Tibial nerve (tissue), 4 donors: ENCODE results near the gene HUNK. TPM values are rescaled to one million over a fixed set of nuclear protein-coding genes. Genes with fewer than 3 reads are reported as not detected.

ENCODE experiments used
- DNase-seq, 2 donors: peaks; one replicate each; pipeline ENCODE4 v3.0.0-alpha.2; 2019; ENCODE audit warnings: low spot score in 2 of 2
- H3K27ac ChIP-seq, 4 donors: fragments of 200-600 bp; sonication (generic) in 3 of 4; one replicate each; pipeline ENCODE4 v1.5.1; 2017 to 2019; ENCODE audit warnings: mild to moderate bottlenecking in 1 of 4
- H3K27me3 ChIP-seq, 2 donors: fragments of 200-600 bp; sonication (generic) in 1 of 2; one replicate each; pipeline versions ENCODE4 v1.5.1 to v1.6.0; 2017 to 2019
- H3K36me3 ChIP-seq, 3 donors: fragments of 200-600 bp; sonication (generic); one replicate each; pipeline ENCODE4 v1.5.1; 2018 to 2019
- H3K4me1 ChIP-seq, 4 donors: fragments of 200-600 bp; sonication (generic) in 3 of 4; one replicate each; pipeline ENCODE4 v1.5.1; 2017 to 2019
- H3K4me3 ChIP-seq, 4 donors: fragments of 200-600 bp; sonication (generic) in 3 of 4; one replicate each; pipeline ENCODE4 v1.5.1; 2017 to 2019; ENCODE audit warnings: mild to moderate bottlenecking in 1 of 4, moderate library complexity in 1 of 4
- H3K9me3 ChIP-seq, 4 donors: fragments of 200-600 bp; sonication (generic) in 3 of 4; one replicate each; pipeline ENCODE4 v1.5.1; 2017 to 2019
- EP300 ChIP-seq, 2 donors: sonication (generic); formaldehyde crosslinking; IDR thresholded peaks; one replicate each; pipeline ENCODE4 v1.6.1; 2017; ENCODE audit warnings: antibody characterized with exemption in 2 of 2, mild to moderate bottlenecking in 1 of 2
- POLR2A ChIP-seq, 2 donors: fragments of 450-650 bp; IDR thresholded peaks; one replicate each; pipeline ENCODE4 v1.6.1; 2017; ENCODE audit warnings: antibody characterized with exemption in 2 of 2, mild to moderate bottlenecking in 2 of 2, moderate library complexity in 2 of 2
- WGBS, 2 donors: methylation state at CpG; one replicate each; pipeline ENCODE4 v1.1.5; 2018; 5-methylcytosine and 5-hydroxymethylcytosine counted together
- total RNA-seq, 4 donors: library from RNA; depleted of rRNA; stranded (reverse); fragments of >200 nt; gene quantifications; one replicate each; pipeline ENCODE4 v1.1.0, GENCODE V29; 2016
- TF ChIP-seq, protein P1 (sequence below), 5 experiments: fragments of 200-600 bp in 3 of 5; fragments of 450-650 bp in 2 of 5; sonication (generic) in 3 of 5; IDR thresholded peaks; one replicate each; pipeline ENCODE4 v1.5.1; 2016 to 2019; ENCODE audit warnings: antibody characterized with exemption in 5 of 5, mild to moderate bottlenecking in 3 of 5, moderate library complexity in 2 of 5

Gene HUNK
- total RNA-seq, 4 donors from 2014 or later, result 0.20 to 0.30 (median 0.21) TPM; not detected in 1

DNA sequence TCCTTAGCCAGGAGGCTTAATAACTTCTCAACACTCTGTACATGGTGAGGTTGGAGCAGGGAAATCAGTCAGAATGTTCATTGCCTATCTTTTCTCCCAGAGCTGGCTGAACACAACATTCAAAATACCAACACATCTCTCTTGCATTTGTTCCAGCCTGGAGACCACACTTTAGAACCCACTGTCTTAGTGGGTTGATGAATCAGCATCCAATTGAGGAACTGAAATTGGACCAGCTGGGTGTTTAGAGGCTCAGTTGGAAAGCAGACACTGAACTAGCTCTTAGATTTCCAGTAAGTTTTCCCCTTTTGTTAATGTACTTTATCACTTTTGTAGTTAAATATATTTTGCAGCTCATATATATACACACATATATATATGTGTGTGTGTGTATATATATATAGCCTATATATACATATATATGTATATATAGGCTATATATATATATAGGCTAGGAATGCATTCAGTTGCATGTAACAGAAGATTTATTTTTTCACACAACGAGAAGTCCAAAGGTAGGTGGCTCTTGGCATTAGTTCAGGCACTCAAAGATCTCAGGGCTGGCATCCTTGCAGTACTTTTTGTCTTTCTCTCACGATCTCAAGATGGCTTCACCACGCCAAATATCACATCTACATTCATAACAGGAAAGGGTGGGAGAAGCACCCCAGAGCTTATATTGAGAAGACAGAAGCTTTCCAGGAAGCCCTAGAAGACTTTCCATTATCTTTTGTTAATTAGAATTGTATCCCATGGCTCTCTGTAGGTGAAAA, 35.0 kb upstream of the HUNK start:
- H3K9me3 ChIP-seq, result no peaks in the 10 kb centered on the region
- no peak for DNase-seq
- H3K27ac ChIP-seq, result no peak overlapping the region
- TF ChIP-seq, protein P1, sequence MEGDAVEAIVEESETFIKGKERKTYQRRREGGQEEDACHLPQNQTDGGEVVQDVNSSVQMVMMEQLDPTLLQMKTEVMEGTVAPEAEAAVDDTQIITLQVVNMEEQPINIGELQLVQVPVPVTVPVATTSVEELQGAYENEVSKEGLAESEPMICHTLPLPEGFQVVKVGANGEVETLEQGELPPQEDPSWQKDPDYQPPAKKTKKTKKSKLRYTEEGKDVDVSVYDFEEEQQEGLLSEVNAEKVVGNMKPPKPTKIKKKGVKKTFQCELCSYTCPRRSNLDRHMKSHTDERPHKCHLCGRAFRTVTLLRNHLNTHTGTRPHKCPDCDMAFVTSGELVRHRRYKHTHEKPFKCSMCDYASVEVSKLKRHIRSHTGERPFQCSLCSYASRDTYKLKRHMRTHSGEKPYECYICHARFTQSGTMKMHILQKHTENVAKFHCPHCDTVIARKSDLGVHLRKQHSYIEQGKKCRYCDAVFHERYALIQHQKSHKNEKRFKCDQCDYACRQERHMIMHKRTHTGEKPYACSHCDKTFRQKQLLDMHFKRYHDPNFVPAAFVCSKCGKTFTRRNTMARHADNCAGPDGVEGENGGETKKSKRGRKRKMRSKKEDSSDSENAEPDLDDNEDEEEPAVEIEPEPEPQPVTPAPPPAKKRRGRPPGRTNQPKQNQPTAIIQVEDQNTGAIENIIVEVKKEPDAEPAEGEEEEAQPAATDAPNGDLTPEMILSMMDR (IDR thresholded peaks at IDR 0.05), result no peak
- H3K36me3 ChIP-seq, result no peaks in the 10 kb centered on the region
- no peak overlapping the region for H3K4me3 ChIP-seq
- H3K27me3 ChIP-seq, result no peaks in the 10 kb centered on the region
- WGBS, 2 donors, result 65 to 79% methylated on average over 3 of the region's 3 CpGs
- peaks cover 0 to 3% (median 0%) of the 10 kb centered on the region in 4 donors for H3K4me1 ChIP-seq

DNA sequence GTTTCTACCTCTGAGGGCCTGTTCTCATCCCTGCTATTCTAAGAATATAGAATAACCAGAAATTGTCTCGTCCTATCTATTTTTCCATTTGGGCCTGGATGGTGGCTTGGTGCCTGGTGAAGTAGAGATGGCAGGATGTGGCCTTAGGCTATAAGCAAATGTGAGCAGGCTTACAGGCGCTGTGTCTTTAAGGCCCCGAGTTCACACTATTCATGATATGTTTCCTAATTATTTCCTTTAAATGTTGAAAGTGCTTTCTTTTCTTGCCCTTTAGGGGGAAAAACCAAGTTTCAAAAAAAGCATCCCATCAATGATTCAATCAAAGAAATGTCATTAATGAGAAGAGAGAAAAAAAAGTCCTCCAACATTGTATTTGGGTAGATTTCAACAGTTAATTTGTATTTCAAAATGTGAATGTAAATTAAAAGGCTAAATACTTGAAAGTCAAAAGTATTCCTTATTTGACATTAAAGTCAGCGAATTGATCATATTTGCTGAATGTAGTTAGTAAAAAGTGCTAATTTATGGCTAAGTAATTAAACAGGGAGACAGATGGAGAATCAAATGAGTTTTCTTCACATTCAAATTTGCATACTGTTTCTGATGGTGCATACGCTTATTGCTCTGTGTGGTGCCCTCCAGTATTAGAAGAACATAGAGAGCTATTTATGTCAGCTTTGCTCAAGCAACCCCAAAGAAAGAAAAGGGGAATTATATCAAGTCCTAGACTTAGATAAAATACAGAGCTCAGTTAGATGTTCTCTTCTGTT, 34.0 kb upstream of the HUNK start:
- TF ChIP-seq EP300 (IDR thresholded peaks at IDR 0.05) (no peak), POLR2A (IDR thresholded peaks at IDR 0.05) (no peak)
- TF ChIP-seq, protein P1 (IDR thresholded peaks at IDR 0.05), result no peak
- 58 to 70% methylated on average over 5 of the region's 5 CpGs for WGBS, 2 donors
- H3K36me3 ChIP-seq, result no peaks in the 10 kb centered on the region
- no peak for DNase-seq
- H3K9me3 ChIP-seq, result no peaks in the 10 kb centered on the region
- no peak overlapping the region for H3K4me3 ChIP-seq
- H3K27ac ChIP-seq, result no peak overlapping the region
- H3K4me1 ChIP-seq, result peaks cover 0 to 3% (median 0%) of the 10 kb centered on the region in 4 donors
- H3K27me3 ChIP-seq, result no peaks in the 10 kb centered on the region

DNA sequence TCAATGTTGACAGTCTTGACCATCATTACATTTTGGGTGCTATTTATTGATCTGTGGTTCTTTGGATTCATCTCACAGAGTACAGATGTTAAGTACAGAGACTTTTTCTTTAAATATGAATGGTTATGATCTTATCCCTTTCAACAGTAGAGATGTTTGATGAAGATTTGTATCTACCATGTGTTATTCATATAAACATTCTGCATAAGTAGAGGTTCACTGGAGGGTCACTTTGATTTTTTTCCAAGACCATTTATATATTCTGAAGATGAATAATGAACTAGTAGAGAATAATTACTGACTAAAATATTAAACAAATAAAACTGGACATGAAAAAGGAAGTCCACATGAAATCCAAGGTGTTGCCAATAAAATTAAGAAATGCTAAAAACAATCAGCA, 28.6 kb upstream of the HUNK start:
- TF ChIP-seq POLR2A (IDR thresholded peaks at IDR 0.05), result no peak
- TF ChIP-seq, protein P1 (IDR thresholded peaks at IDR 0.05), result no peak
- TF ChIP-seq EP300 (IDR thresholded peaks at IDR 0.05), result no peak
- Histone ChIP-seq H3K36me3 (no peaks in the 10 kb centered on the region), H3K4me3 (no peak overlapping the region), H3K4me1 (peaks cover 0 to 9% (median 0%) of the 10 kb centered on the region in 4 donors), H3K27me3 (no peaks in the 10 kb centered on the region), H3K27ac (no peak overlapping the region), H3K9me3 (no peaks in the 10 kb centered on the region)
- DNase-seq, result no peak

DNA sequence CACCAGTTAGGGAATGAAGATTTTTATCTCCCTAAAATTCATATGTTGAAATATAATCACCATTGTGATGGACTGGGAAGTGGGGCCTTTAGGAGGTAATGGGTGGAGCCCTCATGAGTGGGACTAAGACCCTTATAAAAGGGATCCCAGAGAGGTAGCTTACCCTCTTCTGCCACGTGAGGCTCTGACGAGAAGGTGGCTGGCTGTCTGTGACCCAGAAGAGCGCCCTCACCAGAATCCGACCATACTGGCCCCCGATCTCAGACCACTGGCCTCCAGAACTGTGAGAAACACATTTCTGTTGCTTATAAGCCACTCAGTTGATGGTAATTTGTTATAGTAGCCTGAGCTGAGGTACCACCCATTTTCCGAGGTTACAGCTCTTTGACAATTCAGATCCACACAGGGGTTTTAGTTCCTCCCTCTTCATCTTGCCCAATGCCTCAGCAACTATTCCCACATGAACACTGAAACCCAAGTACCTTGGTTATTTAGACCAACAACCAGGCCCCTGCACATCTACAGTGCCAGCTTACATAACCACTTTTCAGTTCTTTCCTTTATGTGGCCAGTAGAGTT, 27.6 kb upstream of the HUNK start:
- 71 to 75% methylated on average over 6 of the region's 6 CpGs for WGBS, 2 donors
- no peak overlapping the region for H3K27ac ChIP-seq

More for the DNA sequence above, 27.6 kb upstream of the HUNK start:
- Histone ChIP-seq H3K9me3 (no peaks in the 10 kb centered on the region), H3K4me1 (peaks cover 0 to 6% (median 0%) of the 10 kb centered on the region in 4 donors), H3K27me3 (no peaks in the 10 kb centered on the region), H3K4me3 (no peak overlapping the region), H3K36me3 (no peaks in the 10 kb centered on the region)
- no peak for DNase-seq
- TF ChIP-seq EP300 (IDR thresholded peaks at IDR 0.05), result no peak
- TF ChIP-seq, protein P1 (IDR thresholded peaks at IDR 0.05), result no peak
- TF ChIP-seq POLR2A (IDR thresholded peaks at IDR 0.05), result no peak
